ENCODE results near the gene DYNLL2.
"Not testable (repeated sequence)": the region's sequence is repeated elsewhere in the genome, so short reads cannot be mapped to it uniquely, and the experiment has no call there.

The DYNLL2 gene

DNA sequence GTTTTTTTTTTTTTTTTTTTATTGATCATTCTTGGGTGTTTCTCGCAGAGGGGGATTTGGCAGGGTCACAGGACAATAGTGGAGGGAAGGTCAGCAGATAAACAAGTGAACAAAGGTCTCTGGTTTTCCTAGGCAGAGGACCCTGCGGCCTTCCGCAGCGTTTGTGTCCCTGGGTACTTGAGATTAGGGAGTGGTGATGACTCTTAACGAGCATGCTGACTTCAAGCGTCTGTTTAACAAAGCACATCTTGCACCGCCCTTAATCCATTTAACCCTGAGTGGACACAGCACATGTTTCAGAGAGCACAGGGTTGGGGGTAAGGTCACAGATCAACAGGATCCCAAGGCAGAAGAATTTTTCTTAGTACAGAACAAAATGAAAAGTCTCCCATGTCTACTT, 10.0 kb upstream of the DYNLL2 start:
- not testable (repeated sequence) for DNase-seq

DNA sequence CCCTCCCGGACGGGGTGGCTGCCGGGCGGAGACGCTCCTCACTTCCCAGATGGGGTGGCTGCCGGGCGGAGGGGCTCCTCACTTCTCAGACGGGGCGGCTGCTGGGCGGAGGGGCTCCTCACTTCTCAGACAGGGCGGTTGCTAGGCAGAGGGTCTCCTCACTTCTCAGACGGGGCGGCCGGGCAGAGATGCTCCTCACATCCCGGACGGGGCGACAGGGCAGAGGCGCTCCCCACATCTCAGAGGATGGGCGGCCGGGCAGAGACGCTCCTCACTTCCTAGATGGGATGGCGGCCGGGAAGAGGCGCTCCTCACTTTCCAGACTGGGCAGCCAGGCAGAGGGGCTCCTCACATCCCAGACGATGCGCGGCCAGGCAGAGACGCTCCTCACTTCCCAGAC, 8.8 kb upstream of the DYNLL2 start:
- DNase-seq, result not testable (repeated sequence)

DNA sequence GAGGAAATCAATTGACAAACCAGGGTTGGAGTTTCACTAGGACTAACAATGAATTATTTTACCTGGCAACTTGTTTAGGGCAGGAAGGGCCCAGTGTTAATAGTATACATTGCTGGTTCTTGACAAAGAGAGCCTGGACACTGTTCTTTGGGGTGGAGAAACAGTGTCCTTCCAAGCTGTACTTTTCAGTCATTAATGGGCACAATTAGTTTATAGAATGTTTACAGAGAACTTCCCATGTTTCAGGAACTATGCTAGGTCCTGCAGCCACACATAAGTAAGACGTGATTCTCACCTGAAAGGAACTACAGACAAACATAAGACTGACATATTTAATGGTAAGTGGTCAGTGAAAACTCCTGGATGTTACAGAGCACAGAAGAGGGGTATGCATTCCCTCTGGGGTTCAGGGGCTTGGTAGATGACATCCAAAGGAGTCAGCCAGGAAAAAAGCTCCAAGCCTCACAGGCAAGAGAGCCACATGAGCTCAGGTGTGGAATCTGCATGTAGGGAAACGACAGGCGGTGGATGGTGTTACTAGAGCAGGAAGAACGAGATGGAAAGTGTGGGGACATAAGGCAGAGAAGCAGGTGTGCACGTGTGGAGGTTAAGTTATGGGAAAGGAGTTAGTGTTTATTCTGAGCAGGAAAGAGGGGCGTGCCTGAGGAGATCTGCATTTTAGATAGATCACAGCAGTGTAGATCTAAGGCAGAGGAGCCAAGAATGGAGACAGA, 3.8 kb upstream of the DYNLL2 start:
- DNase-seq, result no peak

DNA sequence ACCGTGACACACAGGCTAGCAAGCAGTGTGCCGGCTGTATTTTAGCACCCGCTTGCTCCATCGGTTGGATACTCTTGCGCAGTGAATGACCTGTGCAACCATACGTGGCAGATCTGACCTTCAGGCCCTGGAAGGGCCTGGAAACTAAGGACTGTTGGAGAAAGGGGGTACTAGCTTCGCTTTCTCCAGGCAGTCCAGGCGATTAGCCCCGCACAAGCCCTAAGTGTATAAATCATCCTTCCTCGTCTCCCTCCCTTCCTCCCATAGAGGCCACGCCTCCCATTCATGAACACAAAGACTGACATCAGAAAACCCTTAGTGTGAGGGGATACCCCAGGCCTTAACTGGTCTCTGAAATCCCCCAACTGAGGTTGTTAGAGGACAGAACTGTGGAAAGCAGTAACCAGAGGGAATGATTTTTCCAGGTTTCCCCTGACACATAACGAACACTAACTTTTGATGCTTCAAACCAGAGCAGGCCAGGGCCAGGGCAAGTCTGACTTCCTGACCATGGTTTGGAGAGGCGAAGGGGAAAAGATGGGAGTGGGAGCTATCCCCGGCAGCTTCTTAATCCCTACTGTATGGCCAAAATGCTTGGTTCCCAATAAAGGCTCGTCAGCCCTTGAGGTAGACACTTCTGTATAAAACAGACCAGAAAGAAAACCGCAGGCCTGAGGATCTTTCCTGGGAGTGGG, 1.4 kb upstream of the DYNLL2 start:
- no peak for DNase-seq

DNA sequence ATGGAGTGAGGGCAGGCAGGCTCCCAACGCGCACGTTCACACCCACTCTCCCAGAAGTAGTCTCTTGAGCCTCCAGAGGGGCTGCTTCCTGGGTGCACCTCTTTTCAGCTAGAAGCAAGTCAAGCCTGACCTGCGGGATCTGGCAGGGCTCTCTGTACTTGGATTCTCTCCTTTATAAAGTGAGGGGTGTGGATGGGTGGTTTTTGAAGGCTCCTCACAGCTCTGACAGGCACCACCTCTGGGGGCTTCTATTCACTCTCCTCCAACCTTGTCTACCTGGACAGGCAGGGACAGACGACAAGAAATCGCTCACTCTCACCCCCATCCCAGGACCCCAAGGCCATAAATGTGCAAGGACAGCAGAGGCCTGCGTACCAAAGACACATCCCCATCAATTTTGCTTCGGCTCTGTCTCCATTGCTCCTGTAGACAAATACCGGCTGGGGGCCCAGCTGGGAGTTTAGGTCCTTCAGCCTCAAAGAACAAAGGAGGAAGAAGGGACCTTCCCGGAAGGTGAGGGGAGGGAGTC, 814 bp upstream of the DYNLL2 start:
- no peak for DNase-seq

DNA sequence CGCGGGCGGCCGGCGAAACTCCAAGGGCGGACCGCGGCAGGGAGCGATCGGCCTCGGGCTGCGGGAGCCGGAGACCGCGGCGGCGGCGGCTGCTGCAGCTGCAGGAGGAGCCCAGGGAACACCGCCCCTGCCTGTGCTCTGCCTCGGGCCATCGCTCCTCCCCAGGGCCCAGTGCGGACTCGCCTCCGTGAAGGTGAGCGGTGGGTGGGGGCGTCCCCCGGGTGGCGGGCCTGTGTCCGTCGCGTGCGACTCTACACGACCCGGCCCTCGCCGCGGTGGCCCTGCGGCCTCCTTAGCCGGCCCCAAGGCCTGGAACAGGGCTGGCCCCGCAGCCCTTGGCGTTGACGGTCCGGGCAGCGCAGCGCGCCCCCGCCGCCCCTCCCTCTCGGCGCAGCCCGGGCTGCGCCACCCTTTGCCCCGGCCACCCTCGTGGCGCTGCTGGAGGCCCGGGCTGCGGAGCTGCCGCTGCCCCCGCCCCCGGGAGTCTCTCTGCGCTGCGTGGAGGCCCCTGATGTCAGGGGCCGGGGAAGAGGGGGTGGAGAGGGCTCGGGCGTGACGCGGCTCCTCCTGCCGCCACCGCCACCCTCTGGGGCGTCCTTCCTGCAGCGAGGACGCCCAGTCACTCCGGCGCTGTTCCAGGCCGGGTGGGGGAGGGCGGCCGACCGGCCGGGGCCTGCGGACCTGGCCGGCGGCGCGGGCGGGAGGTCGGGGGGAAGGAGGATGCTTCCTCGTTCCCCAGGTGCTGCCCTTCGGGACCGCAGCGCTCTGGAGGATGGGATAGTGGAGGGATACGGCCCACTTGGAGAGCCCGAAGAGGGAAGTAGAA, 485 bp downstream of the DYNLL2 start:
- DNase-seq, result peak; percentile 69

DNA sequence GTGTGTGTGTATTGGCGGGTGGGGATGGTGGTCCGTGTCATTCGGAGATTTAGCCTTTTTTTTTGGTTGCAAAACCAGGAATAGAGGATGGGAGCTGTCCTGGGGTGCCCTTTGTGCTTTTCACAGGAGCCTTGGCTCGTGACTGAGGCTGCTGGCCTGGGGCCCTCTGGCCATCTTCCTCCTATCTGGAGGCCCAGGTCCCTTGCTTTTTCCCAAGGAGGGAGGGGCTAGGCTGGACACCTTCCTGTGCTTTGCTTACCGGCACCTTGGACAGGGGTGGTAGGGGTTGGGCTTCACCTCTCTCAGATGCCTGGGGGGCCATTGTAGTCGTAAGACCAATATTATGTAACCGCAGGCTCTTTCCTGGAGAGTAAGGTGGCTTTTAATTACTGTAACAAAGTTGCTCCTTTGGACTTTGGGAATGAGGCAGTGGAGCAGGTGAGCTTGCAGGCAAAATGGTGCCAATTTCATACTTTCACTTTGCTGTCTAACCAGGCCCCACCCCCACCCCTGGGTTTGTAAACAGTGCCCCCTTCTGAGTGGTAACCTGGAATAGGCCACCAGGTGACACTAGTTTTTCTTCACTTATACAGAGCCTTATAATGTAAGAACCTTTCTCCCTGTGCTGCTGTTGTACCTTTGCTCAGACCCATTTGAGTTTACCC, 1.2 kb downstream of the DYNLL2 start:
- peak; percentile 73 for DNase-seq

DNA sequence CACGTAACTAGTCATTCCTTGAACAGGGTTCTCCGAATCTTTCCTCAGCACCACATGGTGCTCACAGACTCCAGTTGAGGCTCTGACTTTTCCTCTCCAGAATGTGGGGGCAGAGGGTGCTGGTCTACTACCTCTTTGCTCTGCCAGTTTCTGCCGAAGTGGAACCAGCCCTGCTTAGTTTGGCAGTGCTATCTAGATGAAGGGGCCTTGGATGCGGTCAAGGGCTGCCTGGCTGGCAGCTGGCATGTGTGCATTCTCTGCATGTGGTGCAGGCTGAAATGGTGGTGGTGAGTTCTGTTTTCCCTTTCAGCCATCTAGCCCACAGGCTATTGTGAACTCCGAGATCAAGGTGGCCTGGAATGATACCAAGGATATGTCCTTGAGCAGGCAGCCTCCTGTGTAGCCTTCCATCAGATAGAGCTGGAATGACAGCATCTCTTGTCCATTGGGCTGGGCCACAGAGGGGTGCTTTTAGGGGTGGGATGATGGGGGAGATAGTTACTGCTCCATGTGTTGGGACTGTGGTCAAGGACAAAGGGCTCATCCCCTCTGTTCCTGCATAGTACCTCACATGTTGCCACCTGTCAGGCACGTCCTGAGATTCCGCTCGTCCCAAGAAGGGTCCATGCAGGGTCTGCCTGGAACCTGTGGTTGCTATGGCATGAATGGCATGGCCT, 2.0 kb downstream of the DYNLL2 start:
- no peak for DNase-seq

DNA sequence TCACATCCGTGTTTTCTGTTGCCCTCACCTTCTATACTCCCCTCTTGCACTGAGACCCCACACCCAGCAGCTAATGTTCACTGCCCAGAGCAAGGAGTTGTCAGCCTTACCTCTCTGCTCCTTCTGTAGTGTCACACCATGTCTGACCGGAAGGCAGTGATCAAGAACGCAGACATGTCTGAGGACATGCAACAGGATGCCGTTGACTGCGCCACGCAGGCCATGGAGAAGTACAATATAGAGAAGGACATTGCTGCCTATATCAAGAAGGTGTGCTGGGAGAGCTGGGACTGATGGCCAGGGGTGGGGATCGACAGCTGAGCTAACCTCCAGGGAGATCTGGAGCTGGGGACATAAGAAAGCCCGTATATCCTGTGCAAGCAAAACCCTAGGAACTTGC, 3.7 kb downstream of the DYNLL2 start:
- DNase-seq, result no peak

DNA sequence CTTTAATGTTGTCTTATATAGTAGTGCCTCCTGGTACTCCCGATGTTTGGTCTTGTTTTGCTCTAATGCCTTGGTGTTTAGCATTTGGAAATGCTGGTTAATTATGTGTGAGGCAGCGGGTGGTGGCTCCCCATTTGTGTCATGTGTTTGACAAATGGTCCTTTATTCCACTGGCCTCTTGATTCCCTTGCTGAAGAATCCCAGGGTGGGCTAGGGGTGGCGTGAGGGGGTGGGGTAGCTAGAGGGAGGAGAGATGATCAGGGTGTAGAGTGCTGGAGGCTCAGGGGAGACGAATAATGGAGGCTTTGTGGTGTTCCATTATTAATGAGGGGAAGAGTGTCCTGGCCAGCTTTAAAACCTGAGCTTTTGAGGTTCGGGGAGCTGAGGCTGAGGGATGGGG, 5.4 kb downstream of the DYNLL2 start:
- DNase-seq, result no peak

DNA sequence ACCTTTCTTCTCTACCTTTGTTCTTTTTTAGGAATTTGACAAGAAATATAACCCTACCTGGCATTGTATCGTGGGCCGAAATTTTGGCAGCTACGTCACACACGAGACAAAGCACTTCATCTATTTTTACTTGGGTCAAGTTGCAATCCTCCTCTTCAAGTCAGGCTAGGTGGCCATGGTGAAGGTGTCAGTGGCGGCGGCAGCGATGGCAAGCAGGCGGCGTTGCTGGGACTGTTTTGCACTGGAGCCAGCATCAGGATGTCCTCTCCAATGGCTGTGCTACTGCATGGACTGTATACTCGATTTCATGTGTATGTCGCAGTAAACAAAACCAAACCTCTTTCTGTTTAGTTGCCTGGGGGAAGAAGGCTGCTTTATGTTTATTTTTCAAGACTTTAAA, 5.9 kb downstream of the DYNLL2 start:
- DNase-seq, result no peak

DNA sequence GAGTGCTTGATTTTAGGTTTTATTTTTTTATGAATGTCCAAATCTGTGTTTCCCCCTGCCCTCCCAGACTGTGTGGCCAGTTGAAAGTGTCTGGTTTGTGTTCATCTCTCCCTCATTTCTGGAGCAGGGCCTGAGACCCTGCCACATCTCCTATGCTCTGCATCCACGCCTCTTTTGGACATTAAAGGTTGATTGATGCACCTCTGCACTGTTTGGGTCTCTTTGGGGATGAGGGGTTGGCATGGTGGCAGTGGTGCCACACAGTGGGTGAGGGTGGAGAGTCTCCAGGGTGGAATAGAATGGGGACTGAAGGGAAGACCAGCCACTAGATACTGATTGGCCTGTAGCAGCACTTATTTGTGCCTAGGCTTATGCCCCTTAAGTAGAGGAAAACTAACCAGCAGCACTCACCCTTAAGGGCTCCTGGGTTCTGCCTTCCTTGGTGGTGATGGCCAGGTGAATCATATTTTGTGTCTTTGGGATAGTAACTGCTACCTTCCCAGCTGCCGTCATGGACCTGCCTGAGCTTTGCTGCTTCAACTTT, 7.9 kb downstream of the DYNLL2 start:
- no peak for DNase-seq

DNA sequence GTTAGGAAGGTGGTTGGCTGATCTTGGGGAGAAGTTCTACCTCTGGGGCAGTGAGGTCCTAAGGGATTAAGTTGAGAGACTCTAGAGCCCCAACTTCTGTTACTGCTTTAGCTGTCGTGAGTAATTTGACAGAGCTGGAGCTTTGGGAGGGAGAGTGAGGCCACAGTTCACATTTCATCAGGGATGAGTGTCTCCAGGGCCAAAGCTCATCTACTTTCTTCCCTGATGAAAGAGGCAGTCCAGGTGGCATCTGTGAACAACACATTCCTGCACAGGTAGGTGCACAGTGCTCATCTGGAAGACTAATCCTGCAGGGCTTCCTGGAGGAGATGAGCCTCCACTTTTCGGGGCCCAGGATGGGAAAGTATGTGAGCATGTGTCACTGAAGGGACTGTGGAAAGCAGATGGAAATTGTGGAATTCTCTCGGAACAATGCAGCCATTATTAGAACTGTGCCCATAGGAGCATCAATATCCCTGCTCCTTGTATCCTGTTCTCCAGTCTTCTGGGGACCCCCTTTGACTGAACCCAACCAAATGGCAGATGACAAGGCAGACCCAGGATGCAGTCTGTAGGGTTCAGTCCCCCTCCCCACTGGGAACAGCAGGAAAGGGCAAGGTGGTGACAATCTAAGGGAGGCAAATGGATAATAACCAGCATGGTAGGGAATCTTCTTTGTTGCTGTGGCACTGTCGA, 9.0 kb downstream of the DYNLL2 start:
- DNase-seq, result no peak

DNA sequence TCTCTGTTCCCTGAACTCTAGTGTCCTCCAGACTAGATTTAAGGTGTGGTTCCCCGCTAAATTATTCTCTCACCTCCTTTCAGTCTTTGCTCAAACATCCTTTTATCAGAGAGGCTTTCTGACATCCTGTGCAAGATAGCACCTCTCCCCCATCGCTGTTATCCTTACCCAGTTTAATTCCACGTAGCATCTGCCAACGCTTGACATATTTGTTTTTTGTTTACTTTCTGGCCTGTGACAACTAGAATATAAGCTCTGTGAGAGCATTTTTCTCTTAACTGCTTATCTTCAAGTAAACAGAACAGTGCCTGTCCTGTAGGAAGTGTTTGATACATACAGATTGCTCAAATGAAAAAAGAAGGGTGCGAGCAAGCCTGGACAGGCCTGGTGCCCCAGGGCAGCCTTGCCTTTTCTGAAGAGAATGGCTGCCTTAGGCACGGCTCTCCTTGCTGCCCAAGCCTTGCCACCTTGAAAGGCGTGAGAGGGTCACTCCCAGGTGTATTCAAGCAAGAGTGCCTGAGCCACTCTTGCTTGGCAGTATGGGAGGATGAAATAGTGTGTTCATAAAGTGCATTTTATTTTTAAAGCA, 9.7 kb downstream of the DYNLL2 start:
- no peak for DNase-seq

DNA sequence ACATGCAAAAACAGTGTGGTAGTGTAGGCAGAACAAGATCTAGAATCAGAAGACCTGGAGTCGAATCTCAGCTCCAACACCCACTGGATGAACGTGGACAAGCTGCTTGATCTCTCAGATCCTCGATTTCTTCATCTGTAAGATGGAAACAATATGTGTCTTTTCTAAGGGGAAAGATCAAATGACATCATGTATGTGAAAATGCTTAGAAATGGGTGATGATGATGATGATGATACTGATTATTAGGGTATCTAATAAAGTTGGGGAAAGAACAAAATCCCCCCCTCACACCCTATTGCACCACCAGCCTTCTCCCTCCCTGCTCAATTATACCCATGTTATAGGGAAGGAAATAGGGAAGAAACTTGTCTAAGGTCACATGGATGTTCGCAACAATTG, 10.9 kb downstream of the DYNLL2 start:
- no peak for DNase-seq

DNA sequence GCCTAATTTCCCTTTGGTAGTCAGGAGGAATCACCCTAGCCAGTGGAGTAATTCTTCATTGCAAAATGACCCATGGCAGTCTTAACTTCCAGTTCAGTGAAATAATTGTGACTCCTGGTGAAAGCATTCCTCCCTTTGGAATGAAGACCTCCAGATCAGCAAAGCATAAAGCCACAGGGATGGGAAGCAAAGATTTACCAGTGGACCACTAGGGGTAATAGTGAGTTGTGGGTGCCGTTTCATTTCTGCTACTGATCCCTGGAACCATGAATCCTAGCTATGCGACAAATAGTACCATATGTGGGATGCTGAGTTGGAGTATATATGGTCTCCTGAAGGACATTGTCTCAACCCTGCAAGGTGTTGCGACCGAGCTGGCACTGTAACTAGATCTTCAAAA, 13.7 kb downstream of the DYNLL2 start:
- no peak for DNase-seq

DNA sequence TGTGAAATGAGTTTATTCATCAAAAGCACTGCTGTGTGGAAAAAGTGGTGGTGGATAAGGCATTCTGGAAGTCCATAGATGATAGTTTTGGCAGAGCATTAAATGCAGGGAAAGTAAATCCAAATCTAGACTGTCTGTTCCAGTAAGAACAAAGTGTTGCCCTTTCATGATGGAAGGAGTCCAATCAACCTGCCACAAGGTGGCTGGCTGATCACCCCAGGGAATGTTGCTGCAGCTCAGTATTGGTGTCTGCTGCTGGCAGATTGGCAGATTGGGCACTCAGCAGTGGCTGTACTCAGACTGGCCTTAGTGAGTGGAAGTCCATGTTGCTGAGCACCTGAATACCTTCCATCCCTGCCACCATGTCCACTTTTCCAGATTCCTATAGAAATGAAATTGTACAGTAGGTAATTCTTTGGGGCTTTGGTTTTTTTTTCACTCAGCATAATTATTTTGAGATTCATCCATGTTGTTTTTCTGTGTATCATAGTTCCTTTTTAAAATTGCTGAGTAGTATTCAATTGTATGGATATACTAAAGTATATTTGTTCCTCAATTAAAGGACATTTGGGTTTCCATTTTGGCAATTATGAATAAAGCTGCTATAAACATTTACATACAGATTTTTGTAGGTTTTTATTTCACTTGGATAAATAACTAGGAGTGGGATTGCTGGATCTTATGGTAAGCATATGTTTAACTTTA, 14.3 kb downstream of the DYNLL2 start:
- DNase-seq, result no peak

DNA sequence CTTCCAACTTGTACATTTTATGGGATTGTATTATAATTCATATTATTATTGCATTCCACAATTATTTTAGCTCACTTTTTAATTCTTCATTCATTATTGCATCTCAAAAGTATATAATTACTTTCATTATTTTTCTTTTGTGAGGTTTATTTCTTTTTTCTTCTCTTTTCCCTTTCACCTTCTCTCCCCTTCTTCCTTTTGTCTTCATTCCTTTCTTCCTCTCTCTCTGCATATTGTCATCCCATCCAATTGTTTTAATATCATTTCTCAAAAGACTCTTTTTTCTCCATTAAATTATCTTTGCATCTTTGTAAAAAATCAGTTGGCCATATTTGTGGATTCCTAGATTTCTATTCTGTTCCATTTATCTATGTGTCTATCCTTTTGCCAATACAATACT, 17.3 kb downstream of the DYNLL2 start:
- no peak for DNase-seq

DNA sequence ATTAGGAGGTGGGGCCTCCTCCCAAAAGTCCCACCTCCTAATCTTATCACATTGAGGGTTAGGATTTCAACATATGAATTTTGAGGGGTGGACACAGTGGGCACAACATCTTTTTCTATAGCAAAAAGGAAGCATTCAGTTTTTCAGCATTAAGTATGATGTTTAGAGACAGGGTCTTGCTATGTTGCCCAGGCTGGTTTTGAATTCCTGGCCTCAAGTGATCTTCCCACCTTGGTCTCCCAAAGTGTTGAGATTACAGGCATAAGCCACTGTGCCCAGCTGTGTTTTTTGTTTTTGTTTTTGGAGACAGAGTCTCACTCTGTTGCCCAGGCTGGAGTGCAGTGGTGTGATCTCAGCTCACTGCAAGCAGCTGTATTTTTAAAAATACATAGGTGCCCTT, 18.7 kb downstream of the DYNLL2 start:
- DNase-seq, result not testable (repeated sequence)

DNA sequence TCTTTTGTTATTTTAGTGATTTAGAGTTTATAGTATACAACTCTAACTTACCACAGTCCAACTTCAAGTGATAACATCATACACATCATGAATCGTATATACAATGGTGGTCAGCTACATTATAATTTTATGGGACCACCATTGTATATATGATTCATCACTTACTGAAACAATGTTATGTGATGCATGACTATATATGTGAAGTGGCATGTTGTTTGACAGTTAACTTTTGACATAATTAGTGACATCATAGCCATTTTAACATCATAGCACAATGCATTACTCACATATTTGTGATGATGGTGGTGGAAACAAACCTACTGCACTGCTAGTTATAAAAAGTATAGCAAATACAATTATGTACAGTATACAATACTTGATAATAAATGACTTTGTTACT, 21.9 kb downstream of the DYNLL2 start:
- no peak for DNase-seq
